ENCODE data around the gene SUGCT.
"Not testable (repeated sequence)": the region's sequence is repeated elsewhere in the genome, so short reads cannot be mapped to it uniquely, and the experiment has no call there.

DNA sequence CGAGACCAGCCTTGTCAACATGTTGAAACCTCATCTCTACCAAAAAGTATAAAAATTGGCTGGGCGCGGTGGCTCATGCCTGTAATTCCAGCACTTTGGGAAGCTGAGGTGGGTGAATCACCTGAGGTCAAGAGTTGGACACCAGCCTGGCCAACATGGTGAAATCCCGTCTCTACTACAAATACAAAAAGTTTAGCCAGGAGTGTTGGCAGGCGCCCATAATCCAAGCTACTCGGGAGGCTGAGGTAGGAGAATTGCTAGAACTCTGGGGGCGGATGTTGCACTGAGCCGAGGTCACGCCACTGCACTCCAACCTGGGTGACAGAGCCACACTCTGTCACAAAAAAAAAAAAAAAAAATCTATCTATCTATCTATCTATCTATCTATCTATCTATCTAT, 279.9 kb downstream of the SUGCT start:
- TF ChIP-seq, protein P1, sequence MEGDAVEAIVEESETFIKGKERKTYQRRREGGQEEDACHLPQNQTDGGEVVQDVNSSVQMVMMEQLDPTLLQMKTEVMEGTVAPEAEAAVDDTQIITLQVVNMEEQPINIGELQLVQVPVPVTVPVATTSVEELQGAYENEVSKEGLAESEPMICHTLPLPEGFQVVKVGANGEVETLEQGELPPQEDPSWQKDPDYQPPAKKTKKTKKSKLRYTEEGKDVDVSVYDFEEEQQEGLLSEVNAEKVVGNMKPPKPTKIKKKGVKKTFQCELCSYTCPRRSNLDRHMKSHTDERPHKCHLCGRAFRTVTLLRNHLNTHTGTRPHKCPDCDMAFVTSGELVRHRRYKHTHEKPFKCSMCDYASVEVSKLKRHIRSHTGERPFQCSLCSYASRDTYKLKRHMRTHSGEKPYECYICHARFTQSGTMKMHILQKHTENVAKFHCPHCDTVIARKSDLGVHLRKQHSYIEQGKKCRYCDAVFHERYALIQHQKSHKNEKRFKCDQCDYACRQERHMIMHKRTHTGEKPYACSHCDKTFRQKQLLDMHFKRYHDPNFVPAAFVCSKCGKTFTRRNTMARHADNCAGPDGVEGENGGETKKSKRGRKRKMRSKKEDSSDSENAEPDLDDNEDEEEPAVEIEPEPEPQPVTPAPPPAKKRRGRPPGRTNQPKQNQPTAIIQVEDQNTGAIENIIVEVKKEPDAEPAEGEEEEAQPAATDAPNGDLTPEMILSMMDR (IDR thresholded peaks at IDR 0.05; ENCODE audit: borderline replicate concordance, extremely low read depth, low read length, poor library complexity, severe bottlenecking), result not testable (repeated sequence)
- not testable (repeated sequence) for TF ChIP-seq EZH2 (IDR thresholded peaks at IDR 0.05; ENCODE audit: borderline replicate concordance, low read depth, low read length, severe bottlenecking)

All from DND-41 (cell line).